Stimulated activated CD4-positive, alpha-beta T cell treated with anti-CD3 and anti-CD28 coated beads, Interleukin-1b, Interleukin-23, amount 100 ng/mL, for 1 hour (primary cell): ENCODE results near the gene ELOB.

Experiments used
- DNase-seq, 2 donors: peaks; one replicate each; pipeline ENCODE4 v3.0.0-alpha.2; 2020; ENCODE audit warnings: low read depth in 2 of 2

The ELOB gene

DNA sequence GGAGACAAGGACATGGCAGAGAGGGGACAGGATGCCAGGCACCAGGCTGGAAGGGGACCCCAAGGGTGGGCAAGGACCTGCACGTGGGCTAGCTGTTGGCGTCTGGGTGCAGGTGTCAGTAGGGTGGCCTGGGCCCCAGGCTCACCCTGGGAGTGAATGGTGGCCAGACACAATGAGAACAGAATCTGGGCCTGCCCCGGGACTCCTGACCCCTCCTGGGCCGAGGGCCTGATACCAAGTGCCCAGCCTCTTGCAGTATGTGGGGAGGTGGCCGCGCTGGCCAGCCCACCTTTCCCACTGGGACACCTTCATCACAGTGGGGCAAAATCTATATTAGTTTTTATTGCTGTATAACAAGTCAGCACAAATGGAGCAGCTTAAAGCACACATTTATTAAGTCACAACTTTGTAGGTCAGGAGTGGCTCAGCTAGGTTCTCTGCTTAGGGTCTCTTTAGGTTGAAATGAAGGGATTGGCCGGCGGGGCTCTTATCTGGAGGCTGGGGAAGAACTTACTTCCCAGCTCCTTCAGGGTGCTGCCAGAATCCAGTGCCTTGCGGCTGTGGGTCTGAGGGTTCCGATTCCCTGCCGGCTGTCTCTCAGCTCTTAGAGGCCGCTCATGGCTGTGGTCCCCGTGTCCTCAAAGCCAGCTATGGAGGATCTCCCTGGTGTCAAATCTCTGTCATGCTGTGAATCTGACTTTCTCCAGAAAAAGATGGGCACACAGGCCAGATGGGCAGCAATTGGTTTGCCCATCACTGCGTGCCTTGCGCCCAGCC is 6.7 kb upstream of the ELOB start:
- no peak for DNase-seq

DNA sequence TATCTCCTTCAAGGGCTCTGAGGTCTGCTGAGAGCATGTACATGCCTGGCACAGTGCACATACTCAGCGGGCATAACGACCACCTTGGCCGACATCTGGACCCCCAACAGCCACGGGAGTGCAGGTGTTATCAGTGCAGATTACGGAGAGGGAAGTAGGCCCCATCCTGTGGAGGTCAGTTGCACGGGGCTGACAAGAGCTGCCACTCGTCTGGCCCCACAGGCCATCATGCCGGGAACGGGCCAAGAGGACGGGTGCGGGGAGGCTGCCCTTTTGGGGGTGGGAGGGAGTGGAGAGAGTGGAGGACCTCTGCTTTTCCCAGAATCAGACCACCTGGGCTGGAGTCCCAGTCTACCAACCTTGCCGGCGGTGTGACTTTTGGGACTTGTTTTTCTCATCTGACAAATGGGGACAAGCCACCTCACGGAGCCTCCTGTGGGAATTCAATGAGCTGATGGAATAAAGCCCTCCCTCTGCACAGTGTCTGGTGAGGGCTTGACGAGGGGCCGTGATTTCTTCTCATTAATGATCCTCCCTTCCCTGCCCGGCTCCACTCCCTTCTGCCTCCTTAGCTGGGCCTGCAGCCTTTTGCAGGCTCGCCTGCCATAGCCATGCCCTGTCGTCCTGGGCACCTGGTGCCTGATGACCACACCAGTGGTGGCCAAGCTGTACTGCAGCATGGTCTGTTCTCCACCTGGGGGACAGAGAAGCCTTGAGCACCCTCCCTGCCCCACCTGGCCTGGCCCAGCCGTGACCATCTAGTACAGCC is 5.7 kb upstream of the ELOB start:
- DNase-seq: no peak

DNA sequence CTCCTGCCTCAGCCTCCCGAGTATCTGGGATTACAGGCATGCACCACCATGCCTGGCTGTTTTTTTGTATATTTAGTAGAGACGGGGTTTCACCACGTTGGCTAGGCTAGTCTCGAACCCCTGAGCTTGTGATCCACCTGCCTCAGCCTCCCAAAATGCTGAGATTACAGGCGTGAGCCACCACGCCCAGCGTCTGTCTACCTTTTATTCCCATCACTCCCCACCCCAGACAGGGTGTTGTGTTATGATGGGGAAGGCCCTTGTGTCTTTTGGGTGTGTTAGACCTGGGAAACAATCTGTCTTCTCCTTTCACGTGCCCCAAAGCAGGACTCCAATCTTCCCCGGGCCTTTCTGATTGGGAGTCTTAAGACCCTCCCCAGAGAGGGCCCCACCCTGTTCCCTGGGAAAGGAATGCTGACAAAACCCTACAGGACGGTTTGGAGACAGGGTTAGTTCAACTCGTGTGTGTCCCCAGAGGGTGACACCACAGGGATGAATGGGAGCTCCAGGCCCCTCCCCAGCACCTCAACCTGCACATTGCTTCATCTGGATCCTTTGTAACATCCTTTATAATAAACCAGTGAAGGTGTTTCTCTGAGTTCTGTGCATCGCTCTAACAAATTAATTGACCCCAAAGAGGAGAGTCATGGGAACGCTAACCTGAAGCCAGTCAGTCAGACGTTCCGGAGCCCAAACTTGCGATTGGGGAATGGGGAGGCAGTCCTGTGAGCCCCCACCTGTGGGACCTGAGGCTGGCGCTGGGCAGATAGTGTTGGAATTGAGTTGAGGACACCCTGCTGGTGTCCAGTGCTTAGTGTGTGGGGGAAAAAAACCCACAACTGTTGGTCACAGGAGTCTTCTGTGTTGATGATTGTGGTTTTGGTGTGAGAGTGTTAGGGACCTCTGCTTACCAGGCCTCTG is 3.2 kb upstream of the ELOB start:
- DNase-seq: no peak

DNA sequence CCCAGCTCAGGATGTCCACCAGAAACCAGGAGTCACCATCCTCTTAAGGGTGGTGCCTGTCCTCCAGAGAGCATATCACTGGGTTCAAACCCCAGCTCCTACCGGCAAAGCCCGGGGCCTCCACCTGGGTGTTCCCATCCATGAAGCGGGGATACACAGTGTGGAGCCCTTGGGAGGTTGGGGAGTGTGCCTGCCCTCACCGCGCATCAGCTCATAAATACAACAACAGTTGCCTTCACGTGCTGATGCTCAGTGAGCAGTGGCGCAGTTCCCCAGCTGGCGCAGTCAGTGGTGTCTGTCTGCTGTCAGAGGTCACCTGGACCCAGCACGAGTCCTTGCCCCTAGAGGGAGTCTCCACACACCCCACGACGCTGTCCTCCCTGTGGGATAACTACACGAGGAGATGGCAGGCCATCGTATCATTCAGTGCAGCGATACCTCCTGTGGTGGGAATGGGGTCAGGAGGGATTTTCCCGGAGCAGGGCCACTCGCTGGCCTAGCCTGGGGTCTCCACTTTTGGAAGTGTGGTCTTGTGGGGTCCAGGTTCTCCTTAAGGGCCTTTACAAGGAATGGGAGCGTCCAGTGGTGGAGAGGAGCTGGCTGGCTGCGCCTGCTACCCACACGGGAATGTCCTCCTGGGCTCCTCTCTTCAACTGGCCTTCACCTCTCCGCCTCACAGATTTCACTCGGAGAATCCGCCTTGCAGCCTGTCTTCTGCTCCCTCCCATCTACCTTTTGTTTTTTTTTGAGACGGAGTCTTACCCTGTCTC is 2.3 kb upstream of the ELOB start:
- DNase-seq: no peak

DNA sequence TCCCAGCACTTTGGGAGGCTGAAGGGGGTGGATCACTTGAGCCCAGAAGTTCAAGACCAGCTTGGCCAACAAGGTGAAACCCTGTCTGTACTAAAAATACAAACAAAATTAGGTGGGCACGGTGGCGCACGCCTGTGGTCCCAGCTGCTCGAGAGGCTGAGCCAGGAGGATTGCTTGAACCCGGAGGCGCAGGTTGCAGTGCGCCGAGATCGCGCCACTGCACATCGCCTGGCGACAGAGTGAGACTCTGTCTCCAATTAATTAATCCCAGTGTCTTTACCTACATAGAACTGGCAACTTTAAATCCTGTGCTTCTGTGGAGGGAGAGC is 1.5 kb upstream of the ELOB start:
- DNase-seq: no peak

DNA sequence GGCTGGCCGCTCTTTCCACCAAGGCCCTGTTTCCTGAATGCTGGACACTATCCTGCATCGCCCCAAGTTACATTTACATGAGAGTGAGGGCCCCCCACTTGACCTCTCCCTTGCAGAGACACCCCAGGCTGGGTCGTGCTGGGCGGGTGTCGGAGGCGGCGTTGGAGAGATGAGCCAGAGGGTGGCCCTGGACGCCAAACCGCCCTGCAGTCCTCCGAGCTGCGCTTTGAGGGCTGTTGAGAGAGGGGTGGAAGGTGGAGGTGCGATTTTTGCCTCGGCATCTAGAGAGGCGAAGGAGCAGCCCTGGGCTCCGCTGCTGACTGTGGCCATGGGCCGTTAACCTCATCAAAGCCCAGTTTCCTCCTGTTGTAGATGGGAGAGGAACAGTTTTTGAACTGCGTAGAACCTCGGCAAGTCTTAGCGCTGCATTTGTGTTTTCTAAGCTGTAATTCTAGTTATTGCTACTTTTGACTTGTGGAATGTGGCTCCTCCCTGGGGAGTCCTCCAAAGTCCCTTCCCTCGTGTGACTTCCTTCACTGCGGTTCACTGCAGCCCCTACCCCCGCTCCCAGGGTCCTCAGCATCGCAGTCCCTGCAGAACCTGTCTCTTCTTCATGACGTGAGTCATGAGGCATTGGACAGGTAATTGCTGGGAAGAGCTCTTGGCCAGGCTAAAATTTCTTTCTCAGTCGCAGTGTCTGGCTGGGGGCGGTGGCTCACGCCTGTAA is 986 bp upstream of the ELOB start:
- DNase-seq: no peak

DNA sequence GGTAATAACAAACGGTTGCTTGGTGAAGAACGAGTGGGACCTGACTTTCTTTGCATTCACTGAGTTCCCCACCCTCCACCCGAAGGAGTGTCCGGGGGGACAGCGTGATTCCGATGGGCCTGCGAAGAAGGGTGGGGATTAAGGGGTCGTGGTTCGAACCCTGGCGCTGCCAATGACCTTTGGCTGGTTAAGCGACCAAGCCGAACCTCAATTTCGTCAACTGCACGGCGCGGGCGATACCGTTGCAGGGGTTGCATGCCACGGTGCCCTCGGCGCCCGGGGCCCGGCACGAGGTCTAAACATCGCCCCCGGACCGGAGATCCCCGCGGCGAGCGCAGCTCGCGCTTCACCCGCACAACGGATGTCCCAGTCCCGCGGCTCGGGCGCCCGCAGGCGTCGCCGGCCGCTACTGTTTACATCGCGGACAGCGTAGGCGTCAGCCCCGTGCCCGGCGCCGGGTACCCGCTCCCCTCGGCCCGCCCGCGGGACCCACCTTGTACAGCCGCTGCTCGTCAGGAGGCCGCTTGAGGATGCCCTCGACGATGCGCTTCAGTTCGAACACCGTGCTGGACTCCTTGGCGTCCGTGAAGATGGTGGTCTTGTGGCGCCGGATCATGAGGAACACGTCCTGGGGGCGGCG is 460 bp downstream of the ELOB start:
- no peak for DNase-seq

DNA sequence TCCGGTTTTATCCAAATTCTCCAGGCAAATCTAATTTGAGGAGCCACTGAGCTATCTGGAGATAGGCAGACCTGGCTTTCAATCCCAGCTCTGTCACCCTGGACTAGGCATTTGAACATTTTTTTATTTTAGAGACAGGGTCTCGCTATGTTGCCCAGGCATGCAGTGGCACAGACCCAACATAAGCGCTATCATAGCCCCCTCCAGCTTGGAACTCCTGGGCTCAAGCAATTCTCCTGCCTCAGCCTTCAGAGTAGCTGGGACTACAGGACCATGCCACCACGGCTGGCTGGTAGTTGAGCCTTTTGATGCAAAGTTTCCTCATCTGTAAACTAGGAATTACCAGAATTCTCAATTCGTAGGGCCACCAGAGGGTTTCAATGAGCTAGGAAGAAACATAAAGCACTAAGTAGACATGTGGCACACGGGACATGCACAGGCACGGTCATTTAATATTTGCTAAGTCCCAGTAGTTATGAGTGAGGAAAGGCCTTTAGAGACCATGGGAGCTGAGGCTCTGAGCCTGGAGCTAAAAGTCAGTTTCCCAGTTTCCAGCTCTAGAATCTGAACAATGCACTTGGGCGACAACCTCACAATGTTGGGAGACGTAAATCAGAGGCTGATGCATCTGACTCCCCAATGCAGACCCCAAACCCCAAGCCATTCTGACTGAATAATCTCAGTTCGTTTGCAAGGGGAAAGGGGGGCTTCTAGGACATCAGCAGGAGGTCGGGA is 1.1 kb downstream of the ELOB start:
- no peak for DNase-seq

DNA sequence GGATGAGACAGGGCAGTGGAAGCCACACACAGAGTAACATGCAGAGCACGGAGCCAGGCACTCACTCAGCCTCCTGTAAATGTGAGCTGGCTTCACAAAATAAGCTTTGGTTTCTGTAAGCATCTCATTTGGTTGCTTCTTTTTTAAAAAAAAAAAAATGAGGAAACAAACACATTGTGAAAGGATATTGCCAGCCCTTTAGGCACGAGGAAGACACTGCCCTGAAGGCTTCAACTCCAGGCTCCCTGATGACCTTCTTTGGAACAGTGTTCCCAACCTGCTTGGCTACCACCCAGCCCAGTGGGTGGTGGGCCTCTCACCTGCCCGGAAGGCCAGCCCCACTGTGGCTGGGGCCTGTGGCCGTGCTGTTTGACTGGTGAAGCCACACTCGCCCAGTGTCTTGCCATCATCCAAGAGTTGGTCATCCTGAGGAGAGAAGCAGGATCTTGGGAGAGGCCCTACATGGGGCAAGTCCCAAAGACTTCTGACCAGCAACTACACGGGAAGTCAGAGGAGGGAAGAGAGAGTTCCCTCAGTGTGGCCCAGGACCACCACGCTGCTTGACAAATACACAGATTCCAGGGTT is 1.9 kb downstream of the ELOB start:
- DNase-seq: no peak

DNA sequence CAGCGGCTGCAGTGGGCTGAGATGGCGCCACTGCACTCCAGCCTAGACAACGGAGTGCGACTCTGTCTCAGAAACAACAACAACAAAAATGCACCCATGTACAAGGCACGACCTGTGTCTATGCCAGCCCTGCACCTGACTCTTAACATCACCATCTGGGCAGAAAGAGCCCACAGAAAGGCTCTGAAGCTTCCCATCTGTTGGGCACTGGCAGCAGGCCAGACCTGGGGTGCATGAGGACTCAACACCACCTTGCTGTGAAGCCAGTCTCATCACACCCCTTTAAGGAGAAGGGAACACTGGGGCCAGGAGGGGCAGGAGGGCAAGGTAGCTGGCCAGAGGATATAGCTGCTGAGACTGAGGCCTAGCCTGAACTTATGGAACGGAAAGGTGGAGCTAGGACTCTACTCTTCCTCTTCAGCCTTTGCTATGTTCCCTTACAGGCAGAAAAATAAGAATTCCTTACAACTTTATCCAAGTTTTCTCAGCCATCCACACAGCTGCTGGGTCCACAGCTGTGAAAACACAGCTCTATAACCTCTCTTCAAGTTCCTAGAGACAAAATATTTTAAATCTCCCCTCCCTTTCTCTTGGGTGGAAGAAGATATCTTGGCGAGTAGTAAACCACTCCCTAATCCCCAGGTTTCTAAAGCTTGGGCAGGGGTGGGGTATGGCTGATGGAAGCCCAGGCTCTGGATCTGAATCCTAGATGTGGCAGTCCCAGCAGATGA is 2.8 kb downstream of the ELOB start:
- DNase-seq: no peak

DNA sequence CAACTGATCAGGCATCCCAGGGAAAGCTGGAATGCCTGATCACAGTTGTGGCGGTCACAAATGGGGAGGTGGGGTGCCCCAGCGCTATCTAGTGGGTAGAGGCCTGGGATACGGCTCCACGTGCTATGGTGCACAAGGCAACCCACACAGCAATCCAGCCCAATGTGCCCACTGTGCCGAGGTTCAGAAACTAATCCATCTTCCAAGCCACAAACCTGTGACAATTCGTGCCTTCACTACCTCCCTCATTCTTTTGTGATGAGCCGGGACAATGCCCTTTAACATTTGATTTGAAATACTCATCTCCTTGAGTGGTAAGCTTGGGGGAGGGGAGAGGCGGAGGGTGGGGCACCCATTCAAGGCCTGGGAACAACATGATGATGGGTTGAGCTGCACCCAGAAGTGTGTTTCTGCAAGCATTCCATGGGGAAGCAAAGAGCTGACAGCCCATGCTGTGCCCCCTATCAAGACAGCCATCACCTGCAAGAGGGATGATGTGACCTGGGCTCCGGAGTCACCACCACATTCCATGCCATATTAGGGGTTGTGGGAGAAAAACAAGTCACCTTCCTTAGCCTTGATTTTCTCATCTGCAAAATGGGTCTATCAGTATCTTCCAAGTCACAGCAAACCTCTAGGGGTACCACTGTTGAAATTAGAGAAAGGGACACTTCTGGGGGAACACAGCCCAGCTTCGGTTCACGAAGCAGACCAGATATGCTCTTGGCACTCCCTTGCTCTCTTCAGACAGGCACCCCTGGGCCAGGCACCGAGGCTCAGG is 3.7 kb downstream of the ELOB start:
- DNase-seq: no peak

DNA sequence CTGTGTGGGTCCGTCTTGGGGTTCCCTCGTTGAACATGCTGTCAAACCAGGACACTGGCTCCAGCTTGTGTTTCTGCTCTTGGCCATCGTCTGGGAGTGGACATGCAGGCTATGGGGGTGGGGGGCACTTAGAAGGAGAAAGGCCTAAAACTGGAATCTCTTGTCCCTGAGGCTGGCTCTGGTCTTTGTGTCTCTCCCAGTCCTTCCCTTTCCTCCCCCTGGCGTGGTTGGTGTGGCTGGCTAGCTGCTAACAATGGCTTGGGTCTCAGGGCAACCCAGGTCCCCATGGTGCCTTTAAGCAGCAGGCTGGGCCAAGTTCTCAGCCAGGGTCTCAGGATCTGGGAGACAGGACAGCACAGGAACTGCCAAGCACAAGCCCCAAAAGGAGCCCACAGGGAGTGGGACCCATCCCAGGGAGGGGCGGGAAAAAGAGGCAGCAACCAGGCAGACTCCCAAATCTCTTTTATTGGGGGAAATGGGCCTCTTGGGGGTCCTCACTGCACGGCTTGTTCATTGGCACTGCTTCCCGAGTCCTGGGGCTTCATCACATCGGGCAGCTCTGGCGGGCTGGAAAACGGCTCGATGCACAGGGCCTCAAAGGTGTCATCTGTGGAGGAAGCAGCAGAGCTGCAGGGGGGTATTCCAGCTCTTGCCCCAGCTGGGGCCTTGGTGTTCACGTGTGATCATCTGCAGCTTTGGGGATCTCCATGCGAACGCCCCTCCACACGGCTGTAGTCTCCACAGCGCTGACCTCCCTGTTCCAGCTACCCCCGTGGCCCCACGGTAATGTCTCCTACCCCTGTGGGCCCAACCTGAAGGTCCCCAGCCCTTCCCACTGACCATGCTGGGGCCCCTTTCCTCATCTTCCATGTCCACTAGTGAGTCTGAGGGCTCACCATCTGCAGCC is 5.3 kb downstream of the ELOB start:
- DNase-seq: no peak

DNA sequence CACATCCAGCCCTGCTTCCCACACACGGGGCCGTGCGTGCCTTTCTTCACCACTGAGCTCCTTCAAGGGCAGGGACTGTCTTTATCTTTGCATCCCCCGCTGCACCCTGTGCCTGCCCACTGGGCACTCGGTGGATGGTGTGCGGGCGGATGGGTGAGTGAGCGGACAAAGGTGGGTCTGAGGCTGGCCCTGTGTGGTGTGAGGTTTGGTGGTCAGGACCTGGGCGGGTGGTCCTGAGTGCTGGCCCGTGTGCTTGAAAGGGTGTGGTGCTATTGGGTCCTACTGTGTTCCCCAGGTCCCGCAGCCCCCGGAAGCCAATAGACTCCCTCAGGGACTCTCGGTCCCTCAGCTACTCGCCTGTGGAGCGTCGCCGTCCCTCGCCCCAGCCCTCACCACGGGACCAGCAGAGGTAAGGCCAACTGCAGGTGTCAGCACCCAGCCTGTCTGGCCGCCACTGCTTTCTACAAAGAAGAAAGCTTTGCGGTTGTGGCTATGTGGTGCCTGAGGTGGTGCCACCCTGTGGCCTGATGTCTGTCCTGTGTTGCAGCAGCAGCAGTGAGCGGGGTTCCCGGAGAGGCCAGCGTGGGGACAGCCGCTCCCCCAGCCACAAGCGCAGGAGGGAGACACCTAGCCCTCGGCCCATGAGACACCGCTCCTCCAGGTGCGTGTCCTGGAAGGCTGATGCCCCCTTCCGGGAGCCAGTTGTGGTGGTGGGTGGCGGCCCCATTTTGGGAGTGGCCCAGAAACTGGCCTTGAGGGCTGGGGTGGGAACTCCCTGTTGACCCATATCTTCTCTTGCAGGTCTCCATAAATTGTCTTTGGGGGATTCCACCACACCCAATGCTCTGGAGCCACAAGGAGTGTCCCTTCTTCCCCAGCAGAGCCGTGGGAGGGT is 6.8 kb downstream of the ELOB start:
- no peak for DNase-seq

DNA sequence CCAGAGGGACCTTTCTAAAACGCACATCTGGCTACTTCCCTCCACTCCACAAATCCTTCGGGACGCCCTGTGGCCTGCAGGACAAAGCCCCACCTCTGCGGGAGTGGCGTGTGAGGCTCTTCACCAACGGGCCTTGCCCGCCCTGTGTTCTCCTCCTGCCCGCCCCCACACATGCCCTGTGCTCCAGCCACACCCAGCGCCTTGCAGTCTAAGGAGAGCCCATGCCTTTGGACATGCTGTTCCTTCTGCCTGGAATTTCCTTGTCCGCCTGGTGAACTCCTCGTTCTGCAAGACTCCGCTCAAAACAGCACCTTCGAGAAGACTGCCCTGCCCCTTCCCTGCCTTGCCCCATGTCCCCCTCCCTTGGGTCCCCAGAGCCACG is 7.4 kb downstream of the ELOB start:
- DNase-seq: no peak

DNA sequence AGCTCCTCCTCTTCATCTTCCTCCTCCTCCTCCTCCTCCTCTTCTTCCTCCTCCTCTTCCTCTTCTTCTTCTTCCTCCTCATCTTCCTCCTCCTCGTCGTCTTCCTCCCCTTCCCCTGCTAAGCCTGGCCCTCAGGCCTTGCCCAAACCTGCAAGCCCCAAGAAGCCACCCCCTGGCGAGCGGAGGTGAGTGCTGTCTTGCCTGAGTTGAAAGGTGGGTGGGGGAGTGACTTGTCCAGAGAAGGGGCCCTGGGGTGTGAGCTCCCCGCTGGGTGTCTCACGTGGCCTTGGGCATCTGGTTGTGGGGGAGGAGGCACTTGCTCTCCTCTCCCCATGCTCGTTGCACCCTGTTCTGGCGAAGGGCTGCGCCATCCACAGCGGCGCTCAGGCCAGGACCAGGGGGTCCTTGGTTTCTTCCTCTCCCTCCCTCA is 8.0 kb downstream of the ELOB start:
- DNase-seq: no peak
